Stimulated activated CD8-positive, alpha-beta memory T cell treated with anti-CD3 and anti-CD28 coated beads, Interleukin-15, amount 100 ng/mL, for 1 hour (primary cell): ENCODE results near the gene SPATA20.

Source experiments
- DNase-seq: peaks from one replicate; pipeline ENCODE4 v3.0.0-alpha.2; 2020; ENCODE audit warnings: low read depth

Gene SPATA20

DNA sequence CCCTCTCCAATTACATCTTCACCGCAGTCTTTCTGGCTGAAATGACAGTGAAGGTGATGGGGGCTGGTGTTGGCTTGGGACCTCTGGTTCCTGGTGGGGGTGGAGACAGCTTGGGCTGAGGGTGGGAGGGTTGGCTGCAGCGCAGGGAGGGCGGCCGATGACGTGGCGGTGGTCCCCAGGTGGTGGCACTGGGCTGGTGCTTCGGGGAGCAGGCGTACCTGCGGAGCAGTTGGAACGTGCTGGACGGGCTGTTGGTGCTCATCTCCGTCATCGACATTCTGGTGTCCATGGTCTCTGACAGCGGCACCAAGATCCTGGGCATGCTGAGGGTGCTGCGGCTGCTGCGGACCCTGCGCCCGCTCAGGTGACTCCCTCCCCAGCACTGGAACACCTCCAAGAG lies 55.9 kb downstream of the SPATA20 start:
- DNase-seq: no peak

DNA sequence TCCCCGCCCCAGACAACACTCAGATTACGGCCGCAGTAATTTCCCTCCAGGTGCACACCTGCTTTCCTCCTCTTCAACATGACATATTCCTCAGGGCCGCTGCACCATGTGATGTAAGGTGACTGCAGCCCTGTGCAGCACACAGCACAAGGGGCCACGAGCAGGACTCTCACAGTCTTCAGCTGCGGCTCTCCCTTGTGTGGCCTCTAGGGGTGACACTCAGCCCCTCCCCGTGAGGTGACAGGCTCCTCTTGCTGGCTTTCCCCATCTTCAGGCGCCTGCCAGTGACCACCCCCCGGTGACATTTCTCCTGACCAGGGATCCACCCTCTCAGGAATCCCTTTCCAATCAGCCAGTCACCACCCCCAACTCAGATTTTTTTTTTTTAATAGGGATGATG lies 56.4 kb downstream of the SPATA20 start:
- DNase-seq: no peak

DNA sequence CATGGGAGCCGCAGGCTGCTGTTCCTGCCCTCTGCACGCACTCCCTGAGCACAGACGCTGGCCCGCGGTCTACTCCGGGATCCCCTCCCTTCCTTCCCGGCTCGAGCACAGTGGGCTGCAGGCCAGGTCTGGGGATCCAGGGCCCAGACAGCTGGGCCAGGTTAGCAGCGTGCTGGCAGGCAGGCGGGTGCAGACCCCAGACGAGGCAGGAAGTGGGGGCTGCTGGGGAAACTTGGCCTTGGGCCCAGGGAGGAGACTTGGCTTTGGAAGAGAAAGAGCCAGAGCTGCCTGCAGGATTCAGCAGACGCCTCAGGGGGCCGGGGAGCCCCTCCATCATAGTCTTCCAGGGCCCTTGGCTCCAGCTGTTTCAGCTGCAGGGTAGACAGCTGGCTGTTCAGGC lies 57.5 kb downstream of the SPATA20 start:
- DNase-seq: no peak

DNA sequence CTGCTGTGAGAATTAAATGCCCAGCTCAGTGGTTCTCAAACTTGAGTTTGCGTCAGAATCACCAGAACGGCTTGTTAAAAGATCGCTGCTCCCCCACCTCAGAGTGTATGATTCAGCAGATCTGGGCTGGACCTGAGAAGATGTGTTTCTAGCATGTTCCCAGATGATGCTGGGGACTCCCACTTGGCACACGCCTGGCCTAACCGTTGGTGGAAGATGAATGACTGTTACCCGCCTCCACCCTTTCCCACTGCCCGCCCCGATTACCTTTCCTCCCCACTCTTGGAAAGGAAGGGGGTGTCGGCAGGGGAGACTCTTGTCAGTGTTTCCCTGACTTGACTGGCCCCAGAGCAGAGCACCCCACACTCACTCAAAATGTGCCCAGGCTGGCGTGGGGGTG lies 58.5 kb downstream of the SPATA20 start:
- no peak for DNase-seq
